Tibial nerve (tissue), 3 donors: ENCODE results near the gene DTL.

Experiments
- POLR2A ChIP-seq, 2 donors: fragments of 450-650 bp; IDR thresholded peaks; one replicate each; pipeline ENCODE4 v1.6.1; 2017; ENCODE audit warnings: antibody characterized with exemption in 2 of 2, mild to moderate bottlenecking in 2 of 2, moderate library complexity in 2 of 2
- TF ChIP-seq, protein P1 (sequence below), 5 experiments: fragments of 200-600 bp in 3 of 5; fragments of 450-650 bp in 2 of 5; sonication (generic) in 3 of 5; IDR thresholded peaks; one replicate each; pipeline ENCODE4 v1.5.1; 2016 to 2019; ENCODE audit warnings: antibody characterized with exemption in 5 of 5, mild to moderate bottlenecking in 3 of 5, moderate library complexity in 2 of 5

DNA sequence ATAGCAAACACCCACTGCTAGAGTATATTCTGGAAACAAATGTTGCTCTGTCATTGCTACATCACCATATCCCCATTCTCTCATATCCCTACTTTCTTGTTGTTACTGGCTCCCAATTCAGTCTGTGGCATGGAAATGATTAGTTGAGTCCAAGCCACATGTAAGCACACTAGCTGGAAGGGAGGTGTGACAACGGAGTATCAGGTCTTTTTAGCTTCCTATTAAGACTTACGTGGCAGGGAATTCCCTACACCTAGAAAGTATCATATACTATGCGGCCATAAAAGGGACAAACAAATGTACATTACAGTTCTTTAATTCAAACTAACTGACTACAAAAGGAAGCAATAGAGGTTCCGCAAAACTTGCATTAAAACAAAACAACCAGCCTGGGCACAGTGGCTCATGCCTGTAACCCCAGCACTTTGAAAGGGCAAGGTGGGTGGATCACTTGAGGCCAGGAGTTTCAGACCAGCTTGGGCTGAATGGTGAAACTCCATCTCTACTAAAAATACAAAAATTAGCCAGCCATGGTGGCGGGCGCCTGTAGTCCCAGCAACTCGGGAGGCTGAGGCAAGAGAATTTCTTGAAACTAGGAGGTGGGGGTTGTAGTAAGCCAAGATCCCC lies 48.8 kb upstream of the DTL start:
- TF ChIP-seq, protein P1, sequence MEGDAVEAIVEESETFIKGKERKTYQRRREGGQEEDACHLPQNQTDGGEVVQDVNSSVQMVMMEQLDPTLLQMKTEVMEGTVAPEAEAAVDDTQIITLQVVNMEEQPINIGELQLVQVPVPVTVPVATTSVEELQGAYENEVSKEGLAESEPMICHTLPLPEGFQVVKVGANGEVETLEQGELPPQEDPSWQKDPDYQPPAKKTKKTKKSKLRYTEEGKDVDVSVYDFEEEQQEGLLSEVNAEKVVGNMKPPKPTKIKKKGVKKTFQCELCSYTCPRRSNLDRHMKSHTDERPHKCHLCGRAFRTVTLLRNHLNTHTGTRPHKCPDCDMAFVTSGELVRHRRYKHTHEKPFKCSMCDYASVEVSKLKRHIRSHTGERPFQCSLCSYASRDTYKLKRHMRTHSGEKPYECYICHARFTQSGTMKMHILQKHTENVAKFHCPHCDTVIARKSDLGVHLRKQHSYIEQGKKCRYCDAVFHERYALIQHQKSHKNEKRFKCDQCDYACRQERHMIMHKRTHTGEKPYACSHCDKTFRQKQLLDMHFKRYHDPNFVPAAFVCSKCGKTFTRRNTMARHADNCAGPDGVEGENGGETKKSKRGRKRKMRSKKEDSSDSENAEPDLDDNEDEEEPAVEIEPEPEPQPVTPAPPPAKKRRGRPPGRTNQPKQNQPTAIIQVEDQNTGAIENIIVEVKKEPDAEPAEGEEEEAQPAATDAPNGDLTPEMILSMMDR (IDR thresholded peaks at IDR 0.05): no peak
- TF ChIP-seq POLR2A (IDR thresholded peaks at IDR 0.05): no peak
